Measurements from ENCODE around the gene SCG2. TPM values are rescaled to one million over a fixed set of nuclear protein-coding genes. Genes with fewer than 3 reads are reported as not detected.

Gene SCG2
- total and polyA plus RNA-seq, 7 experiments from 2014 or later, result 0.12 TPM; not detected in 6

DNA sequence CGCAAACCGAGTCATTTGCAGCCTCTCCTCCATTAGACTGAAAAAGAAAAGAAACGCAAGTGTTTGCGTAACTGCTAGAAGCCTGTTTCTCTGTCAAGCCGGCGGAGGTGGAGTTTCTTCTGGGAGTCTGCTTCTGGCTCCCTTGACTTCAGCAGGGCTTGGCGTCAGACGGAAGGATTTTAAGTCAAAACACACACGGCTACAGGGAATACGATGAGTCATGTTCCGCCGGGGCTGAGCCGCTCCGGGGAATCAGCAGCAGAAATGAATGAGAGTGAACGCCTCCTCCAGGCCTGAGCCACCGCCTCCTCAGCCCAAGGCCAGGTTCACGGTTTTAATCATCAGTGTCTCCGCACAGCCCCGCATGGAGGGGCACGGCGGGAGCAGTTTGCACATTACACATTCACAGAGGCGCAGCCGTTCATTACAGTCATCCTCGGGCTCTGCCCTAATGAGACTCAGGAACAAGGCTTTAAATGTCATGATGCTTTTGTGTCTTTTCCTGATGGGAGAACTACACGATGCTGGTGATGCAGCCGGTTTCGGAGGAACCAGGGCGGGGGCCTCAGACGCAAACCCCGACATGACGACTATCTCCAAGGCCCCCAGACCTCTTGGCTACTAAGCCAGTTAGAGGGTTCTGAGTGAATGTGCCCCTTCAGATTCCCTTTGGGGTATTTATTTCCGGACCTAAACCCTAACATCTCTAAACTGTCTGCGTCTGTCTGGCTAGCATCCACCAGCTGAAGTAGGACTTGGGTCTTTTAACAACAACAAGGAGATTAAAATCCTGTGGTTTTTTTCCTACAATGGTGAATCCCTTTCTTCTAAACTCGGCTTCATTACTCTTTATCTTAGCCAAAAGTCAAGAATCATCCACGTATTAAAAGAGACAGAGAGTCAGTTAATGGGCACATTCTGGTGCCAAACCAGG is 11.1 kb upstream of the SCG2 start:
- no peak overlapping the region for H3K27ac ChIP-seq (ENCODE audit: low read depth, low read length)
- H3K4me1 ChIP-seq (ENCODE audit: control insufficient read depth in 2 of 2, insufficient read depth in 2 of 2, low read length in 2 of 2), result no peaks in the 10 kb centered on the region
- H3K9me3 Mint-ChIP-seq, result peaks cover 0 to 9% (median 3%) of the 10 kb centered on the region in 11 donors
- no peak for ATAC-seq
- peaks cover 31 to 65% (median 52%) of the 10 kb centered on the region in 5 donors for H3K27me3 Mint-ChIP-seq
- DNase-seq, result no peak
- intact Hi-C loops (cut with micrococcal nuclease), result no loop called here
- POLR2A ChIA-PET, result no interaction called here
- H3K9me3 ChIP-seq (ENCODE audit: control insufficient read depth in 2 of 3, low read length in 3 of 3), result no peaks in the 10 kb centered on the region
- H3K4me3 Mint-ChIP-seq, result no peak overlapping the region
- no peak overlapping the region for H3K4me3 ChIP-seq (ENCODE audit: low read length)
- CTCF ChIA-PET, result no interaction called here
- H3K4me1 Mint-ChIP-seq, result no peaks in the 10 kb centered on the region
- H3K36me3 ChIP-seq (ENCODE audit: control insufficient read depth in 2 of 3, insufficient read depth in 3 of 3, low read length in 3 of 3), result no peaks in the 10 kb centered on the region
- H3K27ac Mint-ChIP-seq, result no peak overlapping the region
- H3K27me3 ChIP-seq (ENCODE audit: control insufficient read depth in 2 of 2, insufficient read depth in 2 of 2, low read length in 2 of 2), result no peaks in the 10 kb centered on the region
- H3K36me3 Mint-ChIP-seq, result no peaks in the 10 kb centered on the region

DNA sequence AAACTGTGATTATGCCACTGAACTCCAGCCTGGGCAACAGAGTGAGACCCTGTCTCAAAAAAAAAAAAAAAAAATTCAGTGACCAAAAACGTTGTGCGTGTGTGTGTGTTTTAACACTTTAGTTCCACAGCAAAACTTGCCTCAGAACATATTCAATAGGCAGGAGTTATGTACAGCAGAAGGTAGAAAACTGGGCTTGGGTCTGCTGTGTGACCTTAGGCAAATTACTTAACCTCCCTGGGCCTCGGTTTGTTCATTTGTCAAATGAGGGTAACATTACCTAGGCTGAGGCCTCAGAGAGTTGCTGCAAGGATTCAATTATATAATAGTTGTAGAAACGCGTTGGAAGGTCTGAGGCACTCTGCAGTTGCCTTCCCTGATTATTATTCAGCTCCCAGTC is 10.3 kb upstream of the SCG2 start:
- Mint-ChIP-seq H3K36me3 (no peaks in the 10 kb centered on the region), H3K27me3 (peaks cover 28 to 61% (median 49%) of the 10 kb centered on the region in 5 donors), H3K4me1 (no peaks in the 10 kb centered on the region), H3K4me3 (no peak overlapping the region), H3K27ac (no peak overlapping the region), H3K9me3 (peaks cover 0 to 9% (median 3%) of the 10 kb centered on the region in 11 donors)
- no peak for DNase-seq
- Histone ChIP-seq H3K27ac (ENCODE audit: low read depth, low read length) (no peak overlapping the region), H3K9me3 (ENCODE audit: control insufficient read depth in 2 of 3, low read length in 3 of 3) (no peaks in the 10 kb centered on the region), H3K27me3 (ENCODE audit: control insufficient read depth in 2 of 2, insufficient read depth in 2 of 2, low read length in 2 of 2) (no peaks in the 10 kb centered on the region), H3K4me1 (ENCODE audit: control insufficient read depth in 2 of 2, insufficient read depth in 2 of 2, low read length in 2 of 2) (no peaks in the 10 kb centered on the region), H3K36me3 (ENCODE audit: control insufficient read depth in 2 of 3, insufficient read depth in 3 of 3, low read length in 3 of 3) (no peaks in the 10 kb centered on the region), H3K4me3 (ENCODE audit: low read length) (no peak overlapping the region)
- intact Hi-C loops (cut with micrococcal nuclease), result no loop called here
- CTCF ChIA-PET, result no interaction called here
- ATAC-seq, result no peak
- POLR2A ChIA-PET, result no interaction called here

DNA sequence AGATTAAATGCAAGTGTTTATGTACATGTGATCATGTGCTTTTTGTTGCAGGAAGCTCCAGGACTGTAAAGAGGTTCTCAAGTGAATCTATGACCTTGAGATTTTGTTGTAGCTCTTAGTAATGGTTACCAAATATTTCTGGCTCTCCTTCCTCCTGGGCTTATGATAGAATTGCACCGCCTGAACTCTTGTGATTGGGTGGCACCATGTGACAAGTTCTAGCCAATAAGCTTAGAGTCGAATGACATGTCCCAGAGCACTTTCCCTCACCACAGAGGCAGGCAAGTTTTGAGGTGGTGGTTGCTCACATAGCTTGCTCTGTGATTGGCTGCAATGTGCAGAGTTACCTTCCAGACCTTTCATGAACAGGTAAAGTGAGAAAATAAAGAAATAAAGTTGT is 8.9 kb upstream of the SCG2 start:
- ATAC-seq (no peak), DNase-seq (no peak)
- Histone ChIP-seq H3K27me3 (ENCODE audit: control insufficient read depth in 2 of 2, insufficient read depth in 2 of 2, low read length in 2 of 2) (no peaks in the 10 kb centered on the region), H3K4me1 (ENCODE audit: control insufficient read depth in 2 of 2, insufficient read depth in 2 of 2, low read length in 2 of 2) (no peaks in the 10 kb centered on the region), H3K36me3 (ENCODE audit: control insufficient read depth in 2 of 3, insufficient read depth in 3 of 3, low read length in 3 of 3) (no peaks in the 10 kb centered on the region), H3K4me3 (ENCODE audit: low read length) (no peak overlapping the region), H3K9me3 (ENCODE audit: control insufficient read depth in 2 of 3, low read length in 3 of 3) (no peaks in the 10 kb centered on the region), H3K27ac (ENCODE audit: low read depth, low read length) (no peak overlapping the region)
- Mint-ChIP-seq H3K27me3 (peaks cover 28 to 60% (median 52%) of the 10 kb centered on the region in 5 donors), H3K4me3 (no peak overlapping the region), H3K9me3 (peaks cover 0 to 9% (median 3%) of the 10 kb centered on the region in 11 donors), H3K4me1 (no peaks in the 10 kb centered on the region), H3K27ac (no peak overlapping the region), H3K36me3 (no peaks in the 10 kb centered on the region)
- POLR2A ChIA-PET, result no interaction called here
- intact Hi-C loops (cut with micrococcal nuclease), result no loop called here
- CTCF ChIA-PET, result no interaction called here

DNA sequence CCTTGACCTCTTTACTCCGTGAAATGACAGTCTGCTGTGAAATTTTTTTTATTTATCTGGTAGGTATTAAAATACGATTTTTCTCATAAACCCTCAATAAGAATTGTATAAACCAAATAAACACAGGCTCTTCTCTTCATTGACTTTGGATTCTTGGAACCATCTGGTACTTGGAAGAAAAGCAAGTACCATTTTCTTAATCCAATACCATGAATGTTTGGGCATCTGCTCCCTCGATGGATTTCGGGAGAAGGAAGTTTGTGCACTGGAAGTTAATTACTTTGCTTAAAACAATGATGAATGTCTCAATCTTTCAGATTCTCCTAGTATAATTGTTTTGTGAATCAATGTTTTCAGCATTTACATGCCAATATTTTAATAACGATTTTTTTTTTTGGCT is 5.3 kb upstream of the SCG2 start:
- Mint-ChIP-seq H3K36me3 (no peaks in the 10 kb centered on the region), H3K27ac (no peak overlapping the region), H3K9me3 (peaks cover 0 to 5% (median 0%) of the 10 kb centered on the region in 11 donors), H3K4me1 (peaks cover 0 to 2% (median 0%) of the 10 kb centered on the region in 7 donors), H3K4me3 (no peak overlapping the region), H3K27me3 (peaks cover 10 to 38% (median 34%) of the 10 kb centered on the region in 5 donors)
- Histone ChIP-seq H3K4me3 (ENCODE audit: low read length) (no peak overlapping the region), H3K36me3 (ENCODE audit: control insufficient read depth in 2 of 3, insufficient read depth in 3 of 3, low read length in 3 of 3) (no peaks in the 10 kb centered on the region), H3K27ac (ENCODE audit: low read depth, low read length) (no peak overlapping the region), H3K27me3 (ENCODE audit: control insufficient read depth in 2 of 2, insufficient read depth in 2 of 2, low read length in 2 of 2) (no peaks in the 10 kb centered on the region), H3K9me3 (ENCODE audit: control insufficient read depth in 2 of 3, low read length in 3 of 3) (no peaks in the 10 kb centered on the region), H3K4me1 (ENCODE audit: control insufficient read depth in 2 of 2, insufficient read depth in 2 of 2, low read length in 2 of 2) (no peaks in the 10 kb centered on the region)
- DNase-seq, result no peak
- no peak for ATAC-seq
- intact Hi-C loops (cut with micrococcal nuclease), result no loop called here
- POLR2A ChIA-PET, result no interaction called here
- CTCF ChIA-PET, result no interaction called here

DNA sequence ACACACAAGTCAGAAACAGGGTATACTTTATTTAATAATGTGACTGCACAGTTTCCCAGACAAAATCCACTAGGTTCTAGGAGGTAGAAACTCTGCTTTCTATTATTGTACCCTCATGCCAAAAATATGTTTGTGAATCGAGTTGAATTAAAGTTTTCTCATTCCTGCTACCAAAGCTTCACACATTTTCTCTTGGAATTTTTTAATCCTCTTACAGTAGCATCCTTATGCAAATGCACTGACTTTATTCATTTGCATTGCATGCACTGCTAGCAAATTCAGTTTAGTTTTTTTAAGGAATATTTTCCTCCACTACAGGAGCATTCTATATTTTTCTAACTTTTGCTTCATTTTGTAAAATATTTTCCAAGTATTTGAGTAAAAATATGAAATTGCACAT is 4.8 kb upstream of the SCG2 start:
- no peak overlapping the region for H3K4me3 ChIP-seq (ENCODE audit: low read length)
- H3K36me3 Mint-ChIP-seq, result no peaks in the 10 kb centered on the region
- no peak overlapping the region for H3K27ac ChIP-seq (ENCODE audit: low read depth, low read length)
- H3K27me3 ChIP-seq (ENCODE audit: control insufficient read depth in 2 of 2, insufficient read depth in 2 of 2, low read length in 2 of 2), result no peaks in the 10 kb centered on the region
- H3K9me3 ChIP-seq (ENCODE audit: control insufficient read depth in 2 of 3, low read length in 3 of 3), result no peaks in the 10 kb centered on the region
- H3K4me1 ChIP-seq (ENCODE audit: control insufficient read depth in 2 of 2, insufficient read depth in 2 of 2, low read length in 2 of 2), result no peaks in the 10 kb centered on the region
- ATAC-seq (no peak), DNase-seq (no peak)
- intact Hi-C loops (cut with micrococcal nuclease), result no loop called here
- H3K4me3 Mint-ChIP-seq, result no peak overlapping the region
- CTCF ChIA-PET, result no interaction called here
- POLR2A ChIA-PET, result no interaction called here
- H3K9me3 Mint-ChIP-seq, result peaks cover 0 to 3% (median 0%) of the 10 kb centered on the region in 11 donors
- peaks cover 0 to 4% (median 0%) of the 10 kb centered on the region in 7 donors for H3K4me1 Mint-ChIP-seq
- H3K27ac Mint-ChIP-seq, result no peak overlapping the region
- no peaks in the 10 kb centered on the region for H3K36me3 ChIP-seq (ENCODE audit: control insufficient read depth in 2 of 3, insufficient read depth in 3 of 3, low read length in 3 of 3)
- H3K27me3 Mint-ChIP-seq, result peaks cover 8 to 33% (median 30%) of the 10 kb centered on the region in 5 donors

DNA sequence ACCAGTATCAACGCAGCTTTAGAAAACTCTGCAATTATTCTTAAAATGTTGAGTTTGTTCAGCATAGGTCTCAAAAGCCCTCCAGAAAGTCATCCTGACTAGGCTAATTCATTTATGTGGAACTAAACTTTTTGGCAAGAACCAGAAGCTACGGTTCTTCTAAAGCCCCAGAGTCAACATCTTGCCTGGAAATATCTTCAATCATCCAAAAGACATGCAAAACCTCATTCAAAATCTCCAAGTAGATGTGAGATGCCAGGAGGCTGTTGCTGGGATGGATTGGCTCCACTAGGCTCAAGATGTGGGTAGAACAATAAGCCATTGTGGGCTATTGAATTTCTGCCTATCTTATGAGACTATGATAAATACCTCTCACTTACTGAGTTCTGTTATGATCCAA is 2.1 kb upstream of the SCG2 start:
- DNase-seq (no peak), ATAC-seq (no peak)
- H3K27me3 Mint-ChIP-seq, result peaks cover 6 to 26% (median 19%) of the 10 kb centered on the region in 5 donors
- H3K9me3 Mint-ChIP-seq, result peaks cover 0 to 2% (median 0%) of the 10 kb centered on the region in 11 donors
- Histone ChIP-seq H3K27ac (ENCODE audit: low read depth, low read length) (no peak overlapping the region), H3K4me3 (ENCODE audit: low read length) (no peak overlapping the region), H3K9me3 (ENCODE audit: control insufficient read depth in 2 of 3, low read length in 3 of 3) (no peaks in the 10 kb centered on the region), H3K36me3 (ENCODE audit: control insufficient read depth in 2 of 3, insufficient read depth in 3 of 3, low read length in 3 of 3) (no peaks in the 10 kb centered on the region), H3K4me1 (ENCODE audit: control insufficient read depth in 2 of 2, insufficient read depth in 2 of 2, low read length in 2 of 2) (no peaks in the 10 kb centered on the region), H3K27me3 (ENCODE audit: control insufficient read depth in 2 of 2, insufficient read depth in 2 of 2, low read length in 2 of 2) (peaks cover 0 to 5% of the 10 kb centered on the region in 2 donors)
- ChIA-PET POLR2A (no interaction called here), CTCF (no interaction called here)
- peaks cover 0 to 6% (median 0%) of the 10 kb centered on the region in 7 donors for H3K4me1 Mint-ChIP-seq
- H3K4me3 Mint-ChIP-seq, result no peak overlapping the region
- no peaks in the 10 kb centered on the region for H3K36me3 Mint-ChIP-seq
- H3K27ac Mint-ChIP-seq, result no peak overlapping the region
- intact Hi-C loops (cut with micrococcal nuclease), result no loop called here

DNA sequence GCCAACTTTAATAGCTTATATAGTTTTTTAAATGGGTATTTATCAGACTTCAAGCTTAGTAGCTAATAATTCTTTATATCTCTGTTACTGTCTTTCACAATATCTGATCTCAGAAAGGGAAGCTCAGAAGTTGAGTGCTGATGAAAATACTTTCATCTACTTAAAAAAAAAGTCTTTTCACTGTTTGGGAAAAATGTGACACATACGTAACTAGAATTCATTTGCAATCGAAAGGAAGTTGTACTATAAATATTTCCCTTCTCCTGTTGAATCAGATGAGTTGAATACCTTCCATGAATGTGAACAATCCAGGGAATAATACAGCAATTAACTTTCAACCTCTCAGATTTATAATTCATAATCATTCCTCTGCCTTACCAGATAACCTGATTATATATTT is 811 bp upstream of the SCG2 start:
- H3K9me3 Mint-ChIP-seq, result peaks cover 0 to 5% (median 0%) of the 10 kb centered on the region in 11 donors
- POLR2A ChIA-PET, result no interaction called here

More for the DNA sequence above, 811 bp upstream of the SCG2 start:
- Mint-ChIP-seq H3K4me3 (no peak overlapping the region), H3K27ac (no peak overlapping the region), H3K36me3 (peaks cover 0 to 5% (median 0%) of the 10 kb centered on the region in 5 donors), H3K4me1 (peaks cover 0 to 6% (median 0%) of the 10 kb centered on the region in 7 donors), H3K27me3 (peaks cover 6 to 27% (median 14%) of the 10 kb centered on the region in 5 donors)
- H3K4me1 ChIP-seq (ENCODE audit: control insufficient read depth in 2 of 2, insufficient read depth in 2 of 2, low read length in 2 of 2), result no peaks in the 10 kb centered on the region
- no peak for DNase-seq
- H3K9me3 ChIP-seq (ENCODE audit: control insufficient read depth in 2 of 3, low read length in 3 of 3), result no peaks in the 10 kb centered on the region
- peaks cover 0 to 5% of the 10 kb centered on the region in 2 donors for H3K27me3 ChIP-seq (ENCODE audit: control insufficient read depth in 2 of 2, insufficient read depth in 2 of 2, low read length in 2 of 2)
- no peak overlapping the region for H3K4me3 ChIP-seq (ENCODE audit: low read length)
- no peak overlapping the region for H3K27ac ChIP-seq (ENCODE audit: low read depth, low read length)
- CTCF ChIA-PET, result interaction anchor here (0.6 to 0.7 kb wide), 2 partner anchors 888 to 1486 kb away, joined by 3 read pairs; no protein-coding TSS in a partner anchor
- intact Hi-C loops (cut with micrococcal nuclease), result no loop called here
- no peak for ATAC-seq
- no peaks in the 10 kb centered on the region for H3K36me3 ChIP-seq (ENCODE audit: control insufficient read depth in 2 of 3, insufficient read depth in 3 of 3, low read length in 3 of 3)

Measured in naive thymus-derived CD4-positive, alpha-beta T cell (primary cell).